Stimulated activated CD4-positive, alpha-beta T cell treated with anti-CD3 and anti-CD28 coated beads, Interleukin-15, amount 100 ng/mL, for 24 hours (primary cell): ENCODE measurements around the gene SRGAP2B.
"Not testable (repeated sequence)": the region's sequence is repeated elsewhere in the genome, so short reads cannot be mapped to it uniquely, and the experiment has no call there.

Experiments
- DNase-seq: peaks from one replicate; pipeline ENCODE4 v3.0.0-alpha.2; 2020

Gene SRGAP2B

GRCh38 chr1:145095284-145096057, at the start of gene SRGAP2B, which contains the start of gene FAM72D:
TSS of gene SRGAP2B (minus strand) at chr1:145095328. CDS start at chr1:145092901, 2,427 bp downstream.
TSS of gene FAM72D (plus strand) at chr1:145095974. CDS start at chr1:145096848, 874 bp downstream.
- DNase-seq, result not testable (repeated sequence)

- DNase-seq, result not testable (repeated sequence)
These were observed 49.3 kb upstream of the SRGAP2B start for GRCh38 chr1:145144264-145144913.

- DNase-seq, result not testable (repeated sequence)
These were observed 45.4 kb upstream of the SRGAP2B start for GRCh38 chr1:145140549-145140948.

- DNase-seq, result not testable (repeated sequence)
These were observed 39.3 kb upstream of the SRGAP2B start for GRCh38 chr1:145134476-145134875.

- not testable (repeated sequence) for DNase-seq
These were observed 33.8 kb upstream of the SRGAP2B start for GRCh38 chr1:145128697-145129469.

- DNase-seq, result not testable (repeated sequence)
These were observed 32.0 kb upstream of the SRGAP2B start for GRCh38 chr1:145127144-145127543.

- not testable (repeated sequence) for DNase-seq
These were observed 30.0 kb upstream of the SRGAP2B start for GRCh38 chr1:145125112-145125511.

GRCh38 chr1:145123992-145124641, 29.0 kb upstream of the SRGAP2B start:
- not testable (repeated sequence) for DNase-seq

- DNase-seq, result not testable (repeated sequence)
These were observed 27.9 kb upstream of the SRGAP2B start for GRCh38 chr1:145123062-145123395.

- DNase-seq, result not testable (repeated sequence)
These were observed 27.4 kb upstream of the SRGAP2B start for GRCh38 chr1:145122344-145123061.

- not testable (repeated sequence) for DNase-seq
These were observed 24.7 kb upstream of the SRGAP2B start for GRCh38 chr1:145119842-145120241.

GRCh38 chr1:145115587-145116493, 20.7 kb upstream of the SRGAP2B start:
- not testable (repeated sequence) for DNase-seq

GRCh38 chr1:145114560-145115057, 19.5 kb upstream of the SRGAP2B start:
- not testable (repeated sequence) for DNase-seq

- not testable (repeated sequence) for DNase-seq
These were observed 17.6 kb upstream of the SRGAP2B start for GRCh38 chr1:145112703-145113102.

GRCh38 chr1:145111674-145112073, 16.5 kb upstream of the SRGAP2B start:
- not testable (repeated sequence) for DNase-seq

GRCh38 chr1:145103294-145103693, 8.2 kb upstream of the SRGAP2B start:
- DNase-seq, result not testable (repeated sequence)

- DNase-seq, result not testable (repeated sequence)
These were observed 6.6 kb upstream of the SRGAP2B start for GRCh38 chr1:145101725-145102124.

- peak; percentile 14 for DNase-seq
These were observed 395 bp downstream of the SRGAP2B start for GRCh38 chr1:145094655-145095211.

GRCh38 chr1:145093517-145094149, 1.5 kb downstream of the SRGAP2B start:
- peak; percentile 25 for DNase-seq
